Endodermal cell (in vitro differentiated cells): ENCODE results near the gene MYO15B. TPM values are rescaled to one million over a fixed set of nuclear protein-coding genes. Genes with fewer than 3 reads are reported as not detected.

ENCODE experiments used
- DNase-seq: peaks from one replicate; pipeline ENCODE4 v3.0.0-alpha.2; 2017
- H3K27ac ChIP-seq: 2 replicates; pipeline ENCODE4 v1.5.1; 2013; ENCODE audit warnings: mild to moderate bottlenecking, low read depth, low read length, moderate library complexity
- H3K27me3 ChIP-seq: 2 replicates; pipeline ENCODE4 v1.6.1; 2013; ENCODE audit warnings: mild to moderate bottlenecking, low read length, moderate library complexity; ENCODE audit not compliant: insufficient read depth, control insufficient read depth, poor library complexity, severe bottlenecking
- H3K36me3 ChIP-seq: 2 replicates; pipeline ENCODE4 v1.7.0; 2013; ENCODE audit warnings: mild to moderate bottlenecking, low read length, moderate library complexity; ENCODE audit not compliant: control insufficient read depth, insufficient read depth
- H3K4me1 ChIP-seq: one replicate; pipeline ENCODE4 v1.7.0; 2013; ENCODE audit warnings: low read length; ENCODE audit not compliant: control insufficient read depth, insufficient read depth
- H3K4me3 ChIP-seq: 2 replicates; pipeline ENCODE4 v1.5.1; 2013; ENCODE audit warnings: mild to moderate bottlenecking, low read length, moderate library complexity
- H3K9ac ChIP-seq: 2 replicates; pipeline ENCODE4 v1.6.1; 2013; ENCODE audit warnings: mild to moderate bottlenecking, low read length, moderate library complexity; ENCODE audit not compliant: poor library complexity, severe bottlenecking; ENCODE audit errors: extremely low read depth
- H3K9me3 ChIP-seq: 2 replicates; pipeline ENCODE4 v1.6.1; 2013; ENCODE audit warnings: mild to moderate bottlenecking, low read length, moderate library complexity; ENCODE audit not compliant: control insufficient read depth
- H3K27ac Mint-ChIP-seq: 2 replicates; pipeline ENCODE4 v1.8.0; 2020; ENCODE audit warnings: mixed read lengths
- H3K27me3 Mint-ChIP-seq: 2 replicates; pipeline ENCODE4 v1.8.0; 2021; ENCODE audit warnings: mild to moderate bottlenecking, mixed read lengths; ENCODE audit not compliant: insufficient read depth
- H3K36me3 Mint-ChIP-seq: 2 replicates; pipeline ENCODE4 v1.8.0; 2020; ENCODE audit warnings: low read depth, mixed read lengths
- H3K4me1 Mint-ChIP-seq: 2 replicates; pipeline ENCODE4 v1.8.0; 2020; ENCODE audit warnings: mixed read lengths
- H3K4me3 Mint-ChIP-seq: 2 replicates; pipeline ENCODE4 v1.8.0; 2020; ENCODE audit warnings: mild to moderate bottlenecking, moderate library complexity, mixed read lengths
- H3K9me3 Mint-ChIP-seq: 2 replicates; pipeline ENCODE4 v1.8.0; 2020; ENCODE audit warnings: mild to moderate bottlenecking, mixed read lengths
- CTCF ChIP-seq: fragments of 200-600 bp; sonication (generic); conservative IDR thresholded peaks from 2 replicates; pipeline ENCODE4 v1.5.0; 2021; ENCODE audit warnings: antibody characterized with exemption, mild to moderate bottlenecking
- WGBS, 2 experiments: methylation state at CpG; one replicate each; pipeline versions ENCODE4 v1.1.5 to v1.1.7; 2013; ENCODE audit warnings: missing lambda C conversion rate in 2 of 2, mixed read lengths in 1 of 2; ENCODE audit not compliant: insufficient coverage in 1 of 2, insufficient read length in 1 of 2; 5-methylcytosine and 5-hydroxymethylcytosine counted together
- total RNA-seq, 2 donors: library from RNA; stranded (reverse); fragmentation: NEBNext Ultra II Directional in 1 of 2; extraction: Animal tissue kit (Norgen Biotek cat#: 25700) in 1 of 2; gene quantifications; 2 replicates in 1 of 2; 3 replicates in 1 of 2; pipeline ENCODE4 v1.2.1, GENCODE V29; 2021

The MYO15B gene
- total RNA-seq, 2 donors from 2014 or later = 89.0 to 123 TPM

GRCh38 chr17:75640556-75641119 is 53.0 kb downstream of the MYO15B start:
- H3K4me3 ChIP-seq = no peak overlapping the region
- DNase-seq = peak; percentile 47
- H3K4me1 Mint-ChIP-seq = peaks cover 8% of the 10 kb centered on the region
- no peaks in the 10 kb centered on the region for H3K9me3 Mint-ChIP-seq
- no peaks in the 10 kb centered on the region for H3K27me3 Mint-ChIP-seq
- no peak for TF ChIP-seq CTCF
- H3K4me1 ChIP-seq = no peaks in the 10 kb centered on the region
- peaks cover 13% of the 10 kb centered on the region for H3K36me3 Mint-ChIP-seq
- no peak overlapping the region for H3K4me3 Mint-ChIP-seq
- no peaks in the 10 kb centered on the region for H3K9me3 ChIP-seq
- H3K9ac ChIP-seq = no peak overlapping the region
- no peaks in the 10 kb centered on the region for H3K27me3 ChIP-seq
- peaks cover 15% of the 10 kb centered on the region for H3K36me3 ChIP-seq
- H3K27ac ChIP-seq = no peak overlapping the region
- H3K27ac Mint-ChIP-seq = no peak overlapping the region
- 95% methylated on average over 13 of the region's 13 CpGs; no CpG with 5 or more reads in 1 of the 2 experiments for WGBS, 2 experiments

GRCh38 chr17:75641343-75641742 is 53.7 kb downstream of the MYO15B start:
- H3K4me1 Mint-ChIP-seq = peaks cover 15% of the 10 kb centered on the region
- Histone ChIP-seq H3K4me1 (peaks cover 7% of the 10 kb centered on the region), H3K27ac (no peak overlapping the region), H3K4me3 (no peak overlapping the region), H3K9ac (no peak overlapping the region), H3K9me3 (no peaks in the 10 kb centered on the region), H3K27me3 (no peaks in the 10 kb centered on the region), H3K36me3 (peaks cover 15% of the 10 kb centered on the region)
- no peak overlapping the region for H3K27ac Mint-ChIP-seq
- no peaks in the 10 kb centered on the region for H3K27me3 Mint-ChIP-seq
- no peak overlapping the region for H3K4me3 Mint-ChIP-seq
- no peaks in the 10 kb centered on the region for H3K9me3 Mint-ChIP-seq
- WGBS, 2 experiments = 88 to 90% methylated on average over 8 to 9 of the region's 9 CpGs
- DNase-seq = peak; percentile 41
- H3K36me3 Mint-ChIP-seq = peaks cover 14% of the 10 kb centered on the region
- no peak for TF ChIP-seq CTCF

GRCh38 chr17:75642182-75642783 is 54.7 kb downstream of the MYO15B start:
- no peak overlapping the region for H3K9ac ChIP-seq
- no peak overlapping the region for H3K4me3 Mint-ChIP-seq
- H3K4me3 ChIP-seq = no peak overlapping the region
- H3K27me3 Mint-ChIP-seq = no peaks in the 10 kb centered on the region
- TF ChIP-seq CTCF = no peak
- peak; percentile 31 for DNase-seq
- H3K4me1 Mint-ChIP-seq = peaks cover 18% of the 10 kb centered on the region
- no peak overlapping the region for H3K27ac ChIP-seq
- peaks cover 15% of the 10 kb centered on the region for H3K36me3 ChIP-seq
- H3K27me3 ChIP-seq = no peaks in the 10 kb centered on the region
- no peaks in the 10 kb centered on the region for H3K9me3 ChIP-seq
- H3K4me1 ChIP-seq = peaks cover 11% of the 10 kb centered on the region
- H3K9me3 Mint-ChIP-seq = no peaks in the 10 kb centered on the region
- 87 to 96% methylated on average over 5 to 7 of the region's 7 CpGs for WGBS, 2 experiments
- peaks cover 14% of the 10 kb centered on the region for H3K36me3 Mint-ChIP-seq
- H3K27ac Mint-ChIP-seq = peak overlapping the region; percentile 21
